Osteocyte (in vitro differentiated cells): ENCODE measurements around the gene PRKACG. TPM values are rescaled to one million over a fixed set of nuclear protein-coding genes. Genes with fewer than 3 reads are reported as not detected.

Experiments used
- DNase-seq: peaks from one replicate; pipeline ENCODE4 v3.0.0; 2021; ENCODE audit warnings: mixed read lengths; ENCODE audit not compliant: unreplicated experiment; ENCODE audit errors: extremely low spot score
- H3K27ac Mint-ChIP-seq: one replicate; pipeline ENCODE4 v1.8.0; 2021; ENCODE audit warnings: mild to moderate bottlenecking, mixed read lengths; ENCODE audit not compliant: unreplicated experiment
- H3K27me3 Mint-ChIP-seq: one replicate; pipeline ENCODE4 v1.8.0; 2021; ENCODE audit warnings: mixed read lengths; ENCODE audit not compliant: unreplicated experiment
- H3K36me3 Mint-ChIP-seq: one replicate; pipeline ENCODE4 v1.8.0; 2021; ENCODE audit warnings: mixed read lengths; ENCODE audit not compliant: unreplicated experiment
- H3K4me1 Mint-ChIP-seq: one replicate; pipeline ENCODE4 v1.8.0; 2021; ENCODE audit warnings: mixed read lengths; ENCODE audit not compliant: unreplicated experiment
- H3K4me3 Mint-ChIP-seq: one replicate; pipeline ENCODE4 v1.8.0; 2021; ENCODE audit warnings: mild to moderate bottlenecking, moderate library complexity, mixed read lengths; ENCODE audit not compliant: unreplicated experiment
- H3K9me3 Mint-ChIP-seq: one replicate; pipeline ENCODE4 v1.8.0; 2021; ENCODE audit warnings: mixed read lengths; ENCODE audit not compliant: unreplicated experiment
- CTCF ChIP-seq: fragments of 200-600 bp; sonication (generic); IDR thresholded peaks from 2 replicates; pipeline ENCODE4 v1.5.0; 2021; ENCODE audit warnings: antibody characterized with exemption, mild to moderate bottlenecking, moderate library complexity
- total RNA-seq: library from RNA; stranded (reverse); gene quantifications from 2 replicates; pipeline ENCODE4 v1.2.1, GENCODE V29; 2021

PRKACG gene
- total RNA-seq, 1 donor from 2014 or later = not detected

DNA sequence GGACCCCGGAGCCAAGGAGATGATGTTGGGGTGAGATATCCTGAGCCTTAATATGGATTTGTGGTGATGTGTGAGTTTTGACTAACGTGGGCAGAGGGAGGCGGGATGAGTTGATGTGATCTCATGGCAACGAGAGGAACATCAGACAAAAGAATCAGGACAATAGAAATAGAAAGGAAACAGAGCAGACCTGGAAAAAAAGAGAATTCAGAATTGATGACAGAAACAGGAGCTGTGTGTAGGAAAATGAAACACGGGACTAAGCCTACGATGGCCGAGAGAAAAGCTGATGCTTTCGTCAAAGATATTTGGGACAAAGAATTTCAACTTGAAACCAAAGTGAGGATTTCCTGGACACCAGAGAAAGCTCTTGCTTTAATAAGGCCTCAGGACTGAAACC lies 10.9 kb downstream of the PRKACG start:
- H3K9me3 Mint-ChIP-seq = no peaks in the 10 kb centered on the region
- DNase-seq = no peak
- H3K27me3 Mint-ChIP-seq = peaks cover 32% of the 10 kb centered on the region
- peaks cover 8% of the 10 kb centered on the region for H3K4me1 Mint-ChIP-seq
- H3K4me3 Mint-ChIP-seq = no peak overlapping the region
- H3K27ac Mint-ChIP-seq = no peak overlapping the region
- TF ChIP-seq CTCF = no peak
- H3K36me3 Mint-ChIP-seq = no peaks in the 10 kb centered on the region

DNA sequence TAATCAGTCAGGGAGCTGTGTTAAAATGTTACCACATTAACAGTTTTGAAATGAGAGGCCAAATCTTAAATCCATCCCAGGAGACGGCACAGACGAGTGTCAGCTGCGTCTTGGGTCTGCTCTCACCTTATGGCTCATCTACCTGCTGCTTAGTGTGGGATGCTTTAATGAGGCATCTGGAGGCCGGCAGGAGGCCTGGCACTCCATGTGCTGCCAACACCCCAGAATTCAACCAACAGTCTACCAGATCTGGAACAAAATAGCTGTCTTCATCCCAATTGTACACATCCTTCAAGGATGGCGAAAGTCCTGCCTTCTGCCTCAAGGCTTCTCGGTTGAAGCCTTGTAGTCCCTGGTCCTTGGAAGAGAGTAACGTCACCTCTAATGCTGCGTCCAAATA lies 12.0 kb downstream of the PRKACG start:
- no peaks in the 10 kb centered on the region for H3K9me3 Mint-ChIP-seq
- TF ChIP-seq CTCF = no peak
- H3K27me3 Mint-ChIP-seq = peaks cover 30% of the 10 kb centered on the region
- peaks cover 8% of the 10 kb centered on the region for H3K4me1 Mint-ChIP-seq
- H3K27ac Mint-ChIP-seq = no peak overlapping the region
- H3K4me3 Mint-ChIP-seq = no peak overlapping the region
- no peaks in the 10 kb centered on the region for H3K36me3 Mint-ChIP-seq
- DNase-seq = no peak

GRCh38 chr9:68999393-69000105 lies 14.4 kb downstream of the PRKACG start:
- peaks cover 42% of the 10 kb centered on the region for H3K27me3 Mint-ChIP-seq
- DNase-seq = no peak
- TF ChIP-seq CTCF = peak; percentile 80
- no peak overlapping the region for H3K4me3 Mint-ChIP-seq
- H3K4me1 Mint-ChIP-seq = peaks cover 2% of the 10 kb centered on the region
- H3K9me3 Mint-ChIP-seq = no peaks in the 10 kb centered on the region
- H3K27ac Mint-ChIP-seq = no peak overlapping the region
- H3K36me3 Mint-ChIP-seq = no peaks in the 10 kb centered on the region

DNA sequence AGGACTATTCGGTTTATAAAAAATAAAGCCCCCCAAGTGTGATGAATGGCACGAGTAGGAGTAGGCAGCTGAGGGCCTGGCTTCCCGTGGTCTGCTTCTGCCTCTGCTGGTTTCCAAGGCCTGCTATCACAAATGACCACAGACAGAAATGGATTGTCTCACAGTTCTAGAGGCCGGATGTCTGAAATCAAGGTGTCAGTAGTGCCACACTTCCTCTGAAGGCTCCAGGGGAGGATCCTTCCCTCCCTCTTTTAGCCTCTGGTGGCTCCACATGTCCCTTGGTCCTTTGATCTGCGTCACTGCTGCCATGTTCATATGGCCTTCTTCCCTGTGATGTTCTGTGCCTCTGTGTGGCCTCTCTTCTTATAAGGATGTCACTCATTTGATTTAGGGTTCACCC lies 15.1 kb downstream of the PRKACG start:
- Mint-ChIP-seq H3K9me3 (no peaks in the 10 kb centered on the region), H3K27ac (no peak overlapping the region), H3K27me3 (peaks cover 40% of the 10 kb centered on the region), H3K4me3 (no peak overlapping the region), H3K36me3 (no peaks in the 10 kb centered on the region), H3K4me1 (no peaks in the 10 kb centered on the region)
- no peak for DNase-seq
- TF ChIP-seq CTCF = no peak

DNA sequence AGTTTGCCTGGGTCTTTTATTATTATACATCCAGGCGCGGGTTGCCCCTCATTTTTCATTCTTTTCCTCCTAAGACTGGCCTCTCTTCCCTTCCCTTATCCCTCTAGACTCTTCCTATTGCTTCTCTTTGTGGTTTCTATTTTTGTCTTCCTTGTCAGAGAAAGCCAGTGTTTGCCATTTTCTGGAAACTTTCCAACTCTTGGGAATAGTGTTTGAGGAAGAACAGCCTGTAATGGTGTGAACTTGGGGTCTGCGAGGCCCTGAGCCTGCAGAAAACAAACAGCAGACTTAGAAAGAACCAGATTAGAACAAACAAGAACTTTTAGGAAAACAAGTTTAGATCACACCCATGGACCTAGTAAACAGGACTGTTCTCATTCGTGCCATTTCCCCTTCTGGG lies 15.5 kb downstream of the PRKACG start:
- DNase-seq = no peak
- Mint-ChIP-seq H3K9me3 (no peaks in the 10 kb centered on the region), H3K27ac (no peak overlapping the region), H3K36me3 (no peaks in the 10 kb centered on the region), H3K27me3 (peaks cover 41% of the 10 kb centered on the region), H3K4me3 (no peak overlapping the region), H3K4me1 (no peaks in the 10 kb centered on the region)
- no peak for TF ChIP-seq CTCF
